Coronary artery (tissue), 2 donors: ENCODE results near the gene NXN.
"Not testable (repeated sequence)": the region's sequence is repeated elsewhere in the genome, so short reads cannot be mapped to it uniquely, and the experiment has no call there.

ENCODE experiments used
- DNase-seq: peaks from one replicate; pipeline ENCODE4 v3.0.0-alpha.2; 2017; ENCODE audit warnings: low spot score
- H3K27ac ChIP-seq, 2 donors: fragments of 200-600 bp; sonication (generic); one replicate each; pipeline ENCODE4 v1.5.1; 2016 to 2019
- H3K4me3 ChIP-seq: fragments of 200-600 bp; sonication (generic); 2 replicates; pipeline ENCODE4 v1.5.1; 2016; ENCODE audit warnings: mild to moderate bottlenecking, moderate library complexity
- TF ChIP-seq, protein P1 (sequence below): fragments of 200-600 bp; sonication (generic); IDR thresholded peaks from one replicate; pipeline ENCODE4 v1.5.1; 2019; ENCODE audit warnings: antibody characterized with exemption

Gene NXN

DNA sequence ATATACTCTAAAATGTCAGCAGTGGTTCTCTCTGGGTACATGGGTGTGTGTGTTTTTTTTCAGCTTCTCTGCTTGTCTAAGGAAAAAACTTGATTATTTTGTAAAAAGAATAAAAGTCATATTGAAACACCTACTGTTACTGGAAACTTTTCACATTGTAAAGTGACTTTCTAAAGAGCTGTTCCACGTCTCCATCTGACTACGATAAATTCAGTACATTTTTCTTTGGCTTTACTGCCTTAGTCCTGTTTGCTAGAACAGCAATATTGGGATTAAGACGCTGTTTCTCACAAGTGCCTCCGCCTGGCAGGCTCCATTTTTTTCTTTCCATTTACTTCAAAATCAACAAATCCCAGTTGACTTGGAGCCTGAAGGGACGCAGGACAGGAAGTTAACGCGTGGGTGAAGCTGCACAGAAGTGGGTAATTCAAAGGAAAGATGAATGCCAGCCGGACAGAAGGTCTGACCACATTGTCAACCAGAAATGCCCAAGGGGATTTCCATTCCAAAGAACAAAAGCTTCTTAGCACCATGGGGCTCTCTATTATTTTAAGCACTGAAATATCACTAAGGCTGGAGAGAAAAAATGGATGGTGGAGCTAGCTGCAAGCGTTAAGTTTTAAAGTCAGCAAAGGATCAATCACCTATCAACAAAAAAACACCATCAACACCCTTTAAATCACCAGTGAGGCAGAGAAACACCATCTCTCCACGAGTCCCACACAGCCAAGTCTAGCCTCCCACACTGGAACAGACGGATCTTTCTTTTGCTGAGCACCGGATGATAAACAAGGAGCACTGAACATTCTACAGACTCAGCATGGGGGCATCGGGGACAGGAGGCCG lies 205.9 kb downstream of the NXN start:
- TF ChIP-seq, protein P1, sequence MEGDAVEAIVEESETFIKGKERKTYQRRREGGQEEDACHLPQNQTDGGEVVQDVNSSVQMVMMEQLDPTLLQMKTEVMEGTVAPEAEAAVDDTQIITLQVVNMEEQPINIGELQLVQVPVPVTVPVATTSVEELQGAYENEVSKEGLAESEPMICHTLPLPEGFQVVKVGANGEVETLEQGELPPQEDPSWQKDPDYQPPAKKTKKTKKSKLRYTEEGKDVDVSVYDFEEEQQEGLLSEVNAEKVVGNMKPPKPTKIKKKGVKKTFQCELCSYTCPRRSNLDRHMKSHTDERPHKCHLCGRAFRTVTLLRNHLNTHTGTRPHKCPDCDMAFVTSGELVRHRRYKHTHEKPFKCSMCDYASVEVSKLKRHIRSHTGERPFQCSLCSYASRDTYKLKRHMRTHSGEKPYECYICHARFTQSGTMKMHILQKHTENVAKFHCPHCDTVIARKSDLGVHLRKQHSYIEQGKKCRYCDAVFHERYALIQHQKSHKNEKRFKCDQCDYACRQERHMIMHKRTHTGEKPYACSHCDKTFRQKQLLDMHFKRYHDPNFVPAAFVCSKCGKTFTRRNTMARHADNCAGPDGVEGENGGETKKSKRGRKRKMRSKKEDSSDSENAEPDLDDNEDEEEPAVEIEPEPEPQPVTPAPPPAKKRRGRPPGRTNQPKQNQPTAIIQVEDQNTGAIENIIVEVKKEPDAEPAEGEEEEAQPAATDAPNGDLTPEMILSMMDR, result no peak
- Histone ChIP-seq H3K27ac (no peak overlapping the region), H3K4me3 (no peak overlapping the region)
- DNase-seq, result no peak

DNA sequence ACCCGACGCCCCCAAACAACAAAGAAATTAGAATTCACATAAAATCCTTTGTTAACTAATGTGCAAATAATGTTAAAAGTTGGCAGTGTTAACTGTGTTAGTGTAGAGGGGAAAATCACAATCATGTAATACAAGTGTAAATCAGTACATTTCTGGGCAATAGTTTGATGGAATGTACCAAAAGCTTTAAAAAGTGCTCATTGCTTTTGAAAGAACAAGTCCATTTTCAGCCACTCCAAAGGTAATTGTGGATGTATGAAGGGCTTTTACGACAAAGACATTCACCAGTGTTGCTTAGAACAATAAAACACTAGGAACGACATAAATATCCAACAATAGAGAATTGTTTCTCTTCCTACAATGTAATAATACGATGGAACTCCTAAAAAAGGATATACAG lies 206.6 kb downstream of the NXN start:
- Histone ChIP-seq H3K4me3 (no peak overlapping the region), H3K27ac (no peak overlapping the region)
- TF ChIP-seq, protein P1, result no peak
- DNase-seq, result no peak

DNA sequence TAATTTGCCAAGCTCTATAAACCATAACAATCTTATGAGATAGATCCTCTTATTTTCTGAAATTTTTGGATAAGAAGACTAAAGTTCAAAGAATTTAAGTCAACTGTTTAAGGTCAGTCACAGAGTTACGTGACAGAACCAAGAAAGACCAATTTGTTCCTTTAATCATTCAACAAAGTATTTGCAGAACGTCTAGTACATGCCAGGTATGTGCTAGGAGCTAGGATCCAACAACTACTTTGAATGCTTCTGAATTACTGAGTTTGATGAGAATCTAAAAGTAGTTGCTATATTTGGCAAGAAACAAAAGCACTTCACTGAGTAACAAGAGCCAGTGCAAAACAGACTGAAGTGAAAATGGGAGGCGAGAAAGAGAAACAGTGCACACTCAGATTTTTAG lies 212.5 kb downstream of the NXN start:
- Histone ChIP-seq H3K4me3 (no peak overlapping the region), H3K27ac (no peak overlapping the region)
- TF ChIP-seq, protein P1, result no peak
- DNase-seq, result no peak

DNA sequence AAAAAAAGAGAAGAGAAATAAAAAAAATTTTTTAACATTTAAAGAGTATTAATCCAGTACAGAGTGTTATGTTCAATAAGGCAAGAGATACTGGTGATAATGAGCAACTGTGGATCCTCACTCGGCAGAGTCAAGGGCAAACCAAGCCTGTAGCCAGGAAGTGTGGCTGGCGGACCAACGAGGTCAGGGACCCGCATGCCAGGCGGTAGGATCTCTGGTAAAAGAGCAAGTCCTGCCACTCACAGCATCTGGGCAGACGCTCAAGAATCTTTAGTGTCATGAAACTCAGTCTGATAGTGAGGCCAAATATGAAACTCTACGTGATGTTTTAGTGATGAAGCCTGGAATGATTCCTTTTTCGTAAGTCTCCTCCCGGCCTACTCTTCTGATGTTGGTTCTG lies 219.2 kb downstream of the NXN start:
- H3K4me3 ChIP-seq, result no peak overlapping the region
- no peak for DNase-seq
- peak overlapping the region in 1 of 2 donors; percentile 38 for H3K27ac ChIP-seq
- TF ChIP-seq, protein P1, result no peak

DNA sequence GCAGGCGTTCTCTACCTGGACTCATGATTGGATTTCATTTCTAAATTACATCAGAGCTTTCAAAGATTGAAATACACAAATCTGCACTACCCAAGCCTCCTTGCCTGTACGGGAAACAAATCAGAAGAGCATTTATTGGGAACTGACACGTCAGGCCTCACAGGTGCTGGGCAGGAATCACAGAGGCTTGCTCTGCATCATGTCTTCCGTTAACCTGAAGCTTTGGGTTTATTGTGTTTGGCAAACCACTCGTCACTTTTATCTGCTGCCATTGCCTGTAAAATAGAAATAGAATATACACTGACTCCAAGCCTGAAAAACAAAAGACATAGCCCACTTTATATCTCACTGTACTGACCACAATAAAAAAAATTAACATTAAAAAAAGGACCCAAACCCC lies 219.6 kb downstream of the NXN start:
- no peak for DNase-seq
- Histone ChIP-seq H3K4me3 (no peak overlapping the region), H3K27ac (no peak overlapping the region)
- TF ChIP-seq, protein P1, result no peak

DNA sequence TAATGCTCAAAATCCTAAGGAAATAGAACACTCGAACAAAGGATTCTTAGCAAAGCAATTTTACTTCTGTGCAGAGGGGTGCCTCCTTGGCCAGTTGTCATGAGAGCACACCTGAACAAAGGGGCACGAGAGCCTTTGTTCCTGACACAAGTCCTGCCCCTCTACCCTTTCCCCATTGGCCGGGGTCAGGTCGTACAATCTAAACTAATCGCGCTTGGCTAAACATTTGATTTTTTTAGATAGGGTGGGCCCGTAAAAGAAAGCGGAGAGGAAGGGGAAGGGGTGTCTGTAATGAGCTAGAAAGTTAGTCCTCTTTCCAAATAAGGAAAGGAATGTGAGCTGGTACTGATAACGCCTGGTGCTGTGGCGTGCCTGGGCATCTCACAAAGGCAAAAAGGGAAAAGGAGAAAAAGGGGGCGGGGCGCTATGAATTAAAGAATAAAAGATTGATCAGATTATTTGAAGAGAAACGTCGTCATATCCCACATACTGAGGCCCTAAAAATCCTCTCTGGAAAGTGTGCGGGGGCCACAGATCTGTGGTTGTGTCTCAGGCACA lies 223.5 kb downstream of the NXN start:
- H3K27ac ChIP-seq, result peak overlapping the region; percentile 68 to 80
- not testable (repeated sequence) for H3K4me3 ChIP-seq, DNase-seq

DNA sequence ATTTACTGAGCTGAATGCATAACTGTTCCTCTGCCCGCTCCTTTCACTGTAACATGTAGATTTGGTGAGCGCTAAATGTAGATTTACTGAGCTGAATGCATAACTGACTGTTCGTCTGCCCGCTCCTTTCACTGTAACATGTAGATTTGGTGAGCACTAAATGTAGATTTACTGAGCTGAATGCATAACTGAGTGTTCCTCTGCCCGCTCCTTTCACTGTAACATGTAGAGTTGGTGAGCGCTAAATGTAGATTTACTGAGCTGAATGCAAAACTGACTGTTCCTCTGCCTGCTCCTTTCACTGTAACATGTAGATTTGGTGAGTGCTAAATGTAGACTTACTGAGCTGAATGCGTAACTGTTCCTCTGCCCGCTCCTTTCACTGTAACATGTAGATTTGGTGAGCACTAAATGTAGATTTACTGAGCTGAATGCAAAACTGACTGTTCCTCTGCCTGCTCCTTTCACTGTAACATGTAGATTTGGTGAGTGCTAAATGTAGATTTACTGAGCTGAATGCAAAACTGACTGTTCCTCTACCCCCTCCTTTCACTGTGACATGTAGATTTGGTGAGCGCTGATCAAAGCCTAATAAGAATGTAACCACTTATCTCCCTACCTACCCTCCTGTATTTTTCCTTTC lies 224.1 kb downstream of the NXN start:
- peak overlapping the region; percentile 68 to 80 for H3K27ac ChIP-seq
- not testable (repeated sequence) for H3K4me3 ChIP-seq, DNase-seq

DNA sequence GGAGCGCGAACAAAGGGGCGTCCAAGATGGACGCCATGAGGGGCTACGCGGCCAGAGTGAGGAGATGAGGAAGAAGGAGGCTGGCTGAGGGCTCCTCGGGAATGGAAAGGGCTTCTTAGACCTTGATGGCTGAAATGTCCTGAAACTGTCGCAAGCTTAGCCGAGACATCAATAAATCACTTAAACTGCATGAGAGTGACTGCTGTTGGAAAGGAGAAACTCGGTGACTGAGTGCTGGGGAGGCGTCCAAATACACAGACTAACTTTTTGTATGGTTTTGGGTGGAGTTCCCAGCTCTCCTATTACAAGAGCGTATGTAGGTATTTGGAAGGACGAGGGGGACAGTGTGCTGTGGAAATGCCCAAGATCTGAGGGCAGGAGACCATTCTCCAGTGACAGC lies 226.2 kb downstream of the NXN start:
- DNase-seq, result no peak
- TF ChIP-seq, protein P1, result no peak

More for the DNA sequence above, 226.2 kb downstream of the NXN start:
- H3K4me3 ChIP-seq, result no peak overlapping the region
- H3K27ac ChIP-seq, result peak overlapping the region in 1 of 2 donors; percentile 44
